Hematopoietic multipotent progenitor cell (in vitro differentiated cells): Measurements from ENCODE around the gene CEACAM4. TPM values are rescaled to one million over a fixed set of nuclear protein-coding genes. Genes with fewer than 3 reads are reported as not detected.
"Not testable (repeated sequence)": the region's sequence is repeated elsewhere in the genome, so short reads cannot be mapped to it uniquely, and the experiment has no call there.

Experiments used
- DNase-seq, 3 donors: peaks; one replicate each; pipeline ENCODE4 v3.0.0-alpha.2; 2011 to 2015; ENCODE audit warnings: low read depth in 2 of 3, low spot score in 2 of 3
- small RNA-seq: library from RNA; depleted of rRNA; stranded (forward); fragments of <200 nt; gene quantifications from one replicate; pipeline ENCODE3, GENCODE V24; 2012
- total RNA-seq: library from RNA; depleted of rRNA; stranded (reverse); fragments of >200 nt; gene quantifications from one replicate; pipeline ENCODE4 v1.2.3, GENCODE V29; 2012

Gene CEACAM4
- total RNA-seq, 1 donor, result 12.7 TPM

DNA sequence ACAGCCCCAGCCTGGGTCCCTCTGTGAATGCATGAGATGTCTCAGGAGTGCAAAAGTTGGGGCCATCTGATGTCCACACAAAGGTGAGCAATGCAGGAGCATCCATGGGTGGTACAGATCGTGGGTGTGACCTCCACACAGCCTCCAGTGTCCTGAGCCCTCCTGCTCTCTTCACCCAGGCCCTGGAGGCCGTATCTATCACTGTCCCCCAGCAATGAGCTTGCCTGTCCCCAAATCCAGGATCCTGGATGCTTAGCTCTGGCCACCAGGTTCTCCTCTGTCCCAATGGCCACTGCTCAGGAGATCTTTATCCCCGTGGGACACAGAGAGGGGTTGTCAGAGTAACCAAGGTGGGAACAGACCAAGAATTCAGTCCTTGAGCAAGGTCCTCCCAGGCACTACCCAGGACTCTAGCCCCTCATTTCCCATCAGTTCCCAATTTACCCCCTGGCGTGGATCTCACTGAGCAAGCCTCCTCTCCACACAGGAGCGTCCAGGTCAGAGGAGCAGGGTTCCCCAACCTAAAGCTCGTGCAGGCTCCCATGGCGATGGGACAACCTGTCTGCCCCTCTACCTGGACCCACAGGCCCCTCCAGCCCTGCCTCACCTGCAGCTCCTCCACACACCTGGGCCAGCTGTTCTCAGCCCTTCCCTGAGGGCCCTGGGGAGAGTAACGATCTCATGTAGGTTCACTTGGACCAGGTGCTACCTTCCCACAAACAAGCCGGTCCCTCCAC is 39.6 kb downstream of the CEACAM4 start:
- DNase-seq, result no peak

DNA sequence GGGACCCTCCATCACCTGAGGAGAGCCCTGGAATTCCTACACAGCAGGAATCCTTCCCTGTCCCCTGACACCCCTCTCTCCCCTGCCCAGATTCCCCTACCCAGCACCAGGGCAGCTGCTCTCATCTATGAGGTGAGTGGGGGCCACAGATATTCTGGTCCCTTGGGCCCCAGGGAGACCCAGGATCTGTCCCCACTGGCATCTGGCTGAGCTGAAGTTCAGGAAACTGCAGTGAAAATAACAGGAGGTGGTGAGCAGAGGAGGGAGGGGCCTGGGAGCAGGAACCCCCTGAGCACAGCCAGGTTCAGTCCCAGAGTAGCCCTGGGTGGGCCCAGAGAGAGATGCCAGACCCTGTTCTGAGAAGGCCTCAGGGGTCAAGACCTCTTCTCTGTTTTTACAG is 40.8 kb downstream of the CEACAM4 start:
- DNase-seq, result no peak

DNA sequence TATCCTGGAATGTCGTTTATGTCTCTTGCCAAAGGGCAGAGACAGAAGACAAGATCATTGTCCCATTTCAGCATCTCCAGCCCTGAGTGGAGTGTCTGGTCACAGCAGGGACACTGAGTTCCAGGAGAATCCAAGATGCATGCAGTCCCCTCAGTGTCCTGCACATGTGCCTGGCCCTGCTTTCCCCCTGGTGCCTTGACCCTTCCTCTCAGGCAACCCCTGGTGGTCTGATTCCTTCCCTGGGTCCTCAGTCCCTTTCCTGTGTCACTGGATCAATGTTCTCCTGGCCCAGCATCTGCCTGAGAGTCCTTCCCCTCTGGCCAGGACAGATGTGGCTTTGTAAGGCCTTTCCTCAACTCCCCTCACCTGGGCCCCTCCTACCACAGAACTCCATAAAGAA is 41.9 kb downstream of the CEACAM4 start:
- no peak for DNase-seq

GRCh38 chr19:41584260-41584810 is 42.5 kb downstream of the CEACAM4 start:
- DNase-seq, result no peak

GRCh38 chr19:41582577-41583182 is 44.2 kb downstream of the CEACAM4 start:
- not testable (repeated sequence) for DNase-seq

- not testable (repeated sequence) for DNase-seq
Observed at GRCh38 chr19:41581068-41581467, 45.8 kb downstream of the CEACAM4 start.

DNA sequence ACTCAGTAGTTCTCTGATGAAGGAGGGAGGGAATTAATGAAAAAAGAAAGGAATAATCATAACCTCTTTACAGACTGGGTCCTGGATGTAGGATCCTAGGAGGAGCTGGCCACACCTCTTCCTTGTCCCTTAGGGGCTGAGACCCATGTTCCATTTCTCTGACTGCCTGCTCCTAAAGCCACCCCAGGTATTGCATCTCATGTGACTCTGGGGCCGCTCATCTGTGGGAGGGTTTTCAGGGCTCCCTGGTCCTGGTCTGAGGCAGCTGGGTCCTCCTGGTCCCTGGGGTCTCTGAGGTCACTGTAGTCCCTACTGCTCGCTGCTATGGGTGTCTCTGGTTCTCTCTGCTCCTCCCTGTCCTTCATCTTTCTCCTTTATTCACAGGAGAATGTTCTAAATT is 48.0 kb downstream of the CEACAM4 start:
- DNase-seq, result no peak

- DNase-seq, result no peak
Observed at GRCh38 chr19:41577833-41578232, 49.0 kb downstream of the CEACAM4 start.

- no peak for DNase-seq
Observed at GRCh38 chr19:41577144-41577830, 49.6 kb downstream of the CEACAM4 start.

DNA sequence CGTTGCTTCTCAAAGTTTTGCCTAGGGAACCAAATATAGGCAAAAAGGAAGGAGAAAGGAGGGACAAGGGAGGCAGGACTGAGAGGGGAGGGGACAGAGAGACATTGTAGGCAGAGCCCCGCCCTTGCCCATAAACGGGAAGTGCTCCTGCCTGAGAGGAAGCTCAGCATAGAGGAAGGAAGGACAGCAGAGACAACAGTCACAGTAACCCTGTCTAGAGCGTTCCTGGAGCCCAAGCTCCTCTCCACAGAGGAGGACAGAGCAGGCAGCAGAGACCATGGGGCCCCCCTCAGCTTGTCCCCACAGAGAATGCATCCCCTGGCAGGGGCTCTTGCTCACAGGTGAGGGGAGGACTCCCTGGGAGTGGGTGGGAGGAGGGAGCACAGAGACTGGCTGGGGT is 50.9 kb downstream of the CEACAM4 start, which contains the start of gene CEACAM21:
Gene CEACAM21, plus strand, starts transcription at position 169 of the 400 bp plus-strand sequence. Its CDS starts 109 bp downstream, at position 278.
- DNase-seq, result peak in 2 of 3 donors; percentile 62 to 75

GRCh38 chr19:41570639-41571112 is 56.2 kb downstream of the CEACAM4 start:
- peak; percentile 86 to 91 (median 89) for DNase-seq

DNA sequence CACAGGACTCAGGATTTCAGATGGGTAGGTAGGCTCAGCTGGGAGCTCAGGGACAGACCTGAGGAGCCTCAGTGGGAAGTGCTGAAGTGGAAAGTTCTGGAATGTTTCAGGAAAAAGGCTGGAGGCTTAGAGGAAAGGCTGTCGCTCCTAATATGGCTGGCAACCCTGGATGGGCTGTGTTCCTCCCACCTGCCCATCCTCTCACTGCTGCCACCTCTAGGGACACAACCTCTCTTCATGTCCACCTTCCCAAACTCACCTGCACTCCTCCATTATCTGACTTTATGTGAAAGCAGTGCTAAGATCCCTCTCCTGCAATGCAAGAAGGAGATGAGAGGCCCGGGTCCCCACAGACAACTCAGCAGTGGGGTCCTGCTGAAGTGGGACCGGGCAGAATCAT is 56.7 kb downstream of the CEACAM4 start:
- no peak for DNase-seq

GRCh38 chr19:41569481-41570150 is 57.3 kb downstream of the CEACAM4 start:
- no peak for DNase-seq

Small RNAs within 50 kb of the gene (small RNA-seq; reads per million reads assigned to genes)
- gene AC243960.4, result not detected

Other genes starting within 250 kb of the CEACAM4 start
- gene EXOSC5, start 229.7 kb downstream of the CEACAM4 start, total RNA-seq, result 36.4 TPM
- gene BCKDHA, start 229.3 kb downstream of the CEACAM4 start, total RNA-seq, result 139 TPM
- 18.0 TPM for gene B3GNT8, start 199.7 kb downstream of the CEACAM4 start, total RNA-seq
- gene DMAC2, start 187.2 kb downstream of the CEACAM4 start, total RNA-seq, result 70.0 TPM
- under 0.01 TPM for gene ERICH4, start 183.9 kb downstream of the CEACAM4 start, total RNA-seq
- gene CEACAM21, start 50.9 kb downstream of the CEACAM4 start, total RNA-seq, result 11.3 TPM
- not detected for gene CEACAM7, start 61.2 kb upstream of the CEACAM4 start, total RNA-seq
- gene CEACAM5, start 81.6 kb upstream of the CEACAM4 start, total RNA-seq, result not detected
- 0.27 TPM for gene CEACAM6, start 128.5 kb upstream of the CEACAM4 start, total RNA-seq
- 0.27 TPM for gene CEACAM3, start 169.5 kb upstream of the CEACAM4 start, total RNA-seq
- gene LYPD4, start 217.6 kb upstream of the CEACAM4 start, total RNA-seq, result not detected
- gene DMRTC2, start 218.0 kb upstream of the CEACAM4 start, total RNA-seq, result not detected
- gene RPS19, start 233.2 kb upstream of the CEACAM4 start, total RNA-seq, result 3,007 TPM